ENCODE data around the gene STK32C. TPM values are rescaled to one million over a fixed set of nuclear protein-coding genes. Genes with fewer than 3 reads are reported as not detected.
A peak's percentile ranks its signal among the peaks of the same experiment; 100 is the strongest.

Gene STK32C
- total RNA-seq, 1 donor from 2014 or later: 13.6 TPM

- no peak overlapping the region for H3K27ac Mint-ChIP-seq (ENCODE audit: unreplicated experiment)
- H3K79me2 ChIP-seq (ENCODE audit: insufficient read depth, low read length): peaks cover 24% of the 10 kb centered on the region
- H3K4me3 Mint-ChIP-seq (ENCODE audit: unreplicated experiment): peak overlapping the region; percentile 81
- no peaks in the 10 kb centered on the region for H3K9me3 Mint-ChIP-seq (ENCODE audit: unreplicated experiment)
- peaks cover 23% of the 10 kb centered on the region for H3K36me3 Mint-ChIP-seq (ENCODE audit: low read depth, unreplicated experiment)
- peaks cover 41% of the 10 kb centered on the region for H4K20me1 ChIP-seq (ENCODE audit: insufficient read depth, low read length)
- H3K9ac ChIP-seq (ENCODE audit: low read length): peak overlapping the region; percentile 76
- DNase-seq (ENCODE audit: low read depth): no peak
- no peaks in the 10 kb centered on the region for H3K9me3 ChIP-seq (ENCODE audit: insufficient read depth, low read depth, low read length)
- H2AFZ ChIP-seq (ENCODE audit: low read depth, low read length): peak overlapping the region; percentile 18
- H3K4me3 ChIP-seq (ENCODE audit: insufficient read depth, low read depth, low read length): peak overlapping the region; percentile 71
- peaks cover 46% of the 10 kb centered on the region for H3K27me3 Mint-ChIP-seq (ENCODE audit: low read depth, unreplicated experiment)
- H3K36me3 ChIP-seq (ENCODE audit: insufficient read depth, low read length): no peaks in the 10 kb centered on the region
- H3K4me2 ChIP-seq (ENCODE audit: low read length): peak overlapping the region; percentile 93
- H3K27me3 ChIP-seq (ENCODE audit: insufficient read depth, low read length): peaks cover 26% of the 10 kb centered on the region
- peaks cover 3% of the 10 kb centered on the region for H3K4me1 Mint-ChIP-seq (ENCODE audit: low read depth, unreplicated experiment)
- FAIRE-seq: no peak
- TF ChIP-seq EZH2 (IDR thresholded peaks at IDR 0.05; ENCODE audit: insufficient read depth, low read length): peak; percentile 66
- no peak for TF ChIP-seq CTCF (IDR thresholded peaks at IDR 0.05; ENCODE audit: insufficient read depth, low read depth, low read length)
- H3K27ac ChIP-seq (ENCODE audit: low read depth, low read length): no peak overlapping the region
- H3K4me1 ChIP-seq (ENCODE audit: insufficient read depth, low read length): peaks cover 14% of the 10 kb centered on the region
These were observed 120.2 kb downstream of the STK32C start for GRCh38 chr10:132187430-132188138.

- Histone ChIP-seq H3K9me3 (ENCODE audit: insufficient read depth, low read depth, low read length) (no peaks in the 10 kb centered on the region), H3K79me2 (ENCODE audit: insufficient read depth, low read length) (peaks cover 24% of the 10 kb centered on the region), H3K4me2 (ENCODE audit: low read length) (peak within 1 kb of the TSS; percentile 93), H3K27ac (ENCODE audit: low read depth, low read length) (no peak within 1 kb of the TSS), H4K20me1 (ENCODE audit: insufficient read depth, low read length) (peaks cover 33% of the 10 kb centered on the region), H3K36me3 (ENCODE audit: insufficient read depth, low read length) (no peaks in the 10 kb centered on the region), H3K4me1 (ENCODE audit: insufficient read depth, low read length) (peaks cover 14% of the 10 kb centered on the region), H3K4me3 (ENCODE audit: insufficient read depth, low read depth, low read length) (peak within 1 kb of the TSS; percentile 71), H3K9ac (ENCODE audit: low read length) (peak within 1 kb of the TSS; percentile 76), H3K27me3 (ENCODE audit: insufficient read depth, low read length) (peaks cover 31% of the 10 kb centered on the region), H2AFZ (ENCODE audit: low read depth, low read length) (peak within 1 kb of the TSS; percentile 63)
- FAIRE-seq (no peak), DNase-seq (ENCODE audit: low read depth) (no peak)
- H3K9me3 Mint-ChIP-seq (ENCODE audit: unreplicated experiment): no peaks in the 10 kb centered on the region
- H3K27me3 Mint-ChIP-seq (ENCODE audit: low read depth, unreplicated experiment): peaks cover 54% of the 10 kb centered on the region
- H3K4me1 Mint-ChIP-seq (ENCODE audit: low read depth, unreplicated experiment): peaks cover 3% of the 10 kb centered on the region
- no peak within 1 kb of the TSS for H3K27ac Mint-ChIP-seq (ENCODE audit: unreplicated experiment)
- peak within 1 kb of the TSS; percentile 81 for H3K4me3 Mint-ChIP-seq (ENCODE audit: unreplicated experiment)
- peaks cover 16% of the 10 kb centered on the region for H3K36me3 Mint-ChIP-seq (ENCODE audit: low read depth, unreplicated experiment)
- TF ChIP-seq EZH2 (IDR thresholded peaks at IDR 0.05; ENCODE audit: insufficient read depth, low read length) (no peak), CTCF (IDR thresholded peaks at IDR 0.05; ENCODE audit: insufficient read depth, low read depth, low read length) (no peak)
These were observed 121.0 kb downstream of the STK32C start, which contains the start of gene DPYSL4 for GRCh38 chr10:132186488-132187429. Gene DPYSL4, plus strand, starts transcription at chr10:132186948. Its CDS starts 116 bp downstream, at chr10:132187064.
